PC-3 (cell line): ENCODE results near the gene HELLS.
"Not testable (repeated sequence)": the region's sequence is repeated elsewhere in the genome, so short reads cannot be mapped to it uniquely, and the experiment has no call there.

Experiments
- EZH2 ChIP-seq: fragments of 300-600 bp; sonication (generic); IDR thresholded peaks from one replicate; pipeline ENCODE4 v1.6.1; 2017; ENCODE audit warnings: antibody characterized with exemption, mild to moderate bottlenecking, low read length; ENCODE audit not compliant: unreplicated experiment
- EZH2phosphoT487 ChIP-seq: fragments of 300-600 bp; sonication (generic); IDR thresholded peaks from 2 replicates; pipeline ENCODE4 v1.6.1; 2018; ENCODE audit warnings: mild to moderate bottlenecking, antibody characterized with exemption, low read length, borderline replicate concordance

GRCh38 chr10:94542282-94542681 is 3.3 kb upstream of the HELLS start:
- TF ChIP-seq EZH2phosphoT487, EZH2: not testable (repeated sequence)
